Measurements from ENCODE around the gene PNLIP. TPM values are rescaled to one million over a fixed set of nuclear protein-coding genes. Genes with fewer than 3 reads are reported as not detected.
A peak's percentile ranks its signal among the peaks of the same experiment; 100 is the strongest.

The PNLIP gene
- polyA plus RNA-seq (ENCODE audit: insufficient read length) = not detected

GRCh38 chr10:116545756-116546155 lies at the start of gene PNLIP:
PNLIP (plus strand) TSS chr10:116545931; CDS start chr10:116546093, 162 bp downstream.
- no peak for DNase-seq (ENCODE audit: low read depth)

DNA sequence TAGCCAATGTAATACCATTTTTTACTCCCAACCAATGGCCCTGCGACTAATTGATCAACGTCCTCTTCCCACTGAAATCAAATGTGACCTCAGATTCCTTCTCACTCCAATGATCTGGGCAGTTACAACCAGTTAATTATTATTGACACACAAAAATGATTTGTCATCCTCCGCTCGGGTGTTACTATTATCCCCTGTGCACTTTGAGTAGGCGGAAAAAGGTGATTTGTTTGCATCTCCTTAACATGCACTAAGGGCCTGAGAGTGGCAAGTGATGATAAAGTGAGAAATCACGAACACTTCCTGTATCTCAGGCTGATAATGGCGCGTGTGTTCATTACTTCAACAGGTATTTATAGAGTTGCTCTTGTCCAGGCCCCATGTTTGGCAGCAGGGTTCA lies 40.9 kb upstream of the PNLIP start:
- DNase-seq (ENCODE audit: low read depth) = no peak

DNA sequence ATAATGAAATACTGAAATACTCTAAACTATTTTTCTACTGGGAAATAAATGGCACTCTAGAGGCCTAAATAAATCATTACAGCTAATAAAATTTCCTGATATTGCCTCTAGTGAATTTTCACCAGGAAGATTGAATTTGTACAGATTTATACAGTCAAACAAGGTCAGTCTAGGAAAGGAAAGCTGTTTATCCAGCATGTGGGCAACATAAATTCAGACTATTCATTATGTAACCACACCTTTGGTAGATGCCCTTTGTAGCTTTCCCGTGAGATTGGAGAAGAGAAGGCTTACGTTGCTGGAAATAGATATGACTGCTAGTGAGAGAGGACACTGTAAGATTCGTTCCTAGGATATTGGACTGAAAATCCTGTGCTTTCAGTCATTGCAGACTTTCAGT lies 35.2 kb upstream of the PNLIP start:
- DNase-seq (ENCODE audit: low read depth) = no peak

DNA sequence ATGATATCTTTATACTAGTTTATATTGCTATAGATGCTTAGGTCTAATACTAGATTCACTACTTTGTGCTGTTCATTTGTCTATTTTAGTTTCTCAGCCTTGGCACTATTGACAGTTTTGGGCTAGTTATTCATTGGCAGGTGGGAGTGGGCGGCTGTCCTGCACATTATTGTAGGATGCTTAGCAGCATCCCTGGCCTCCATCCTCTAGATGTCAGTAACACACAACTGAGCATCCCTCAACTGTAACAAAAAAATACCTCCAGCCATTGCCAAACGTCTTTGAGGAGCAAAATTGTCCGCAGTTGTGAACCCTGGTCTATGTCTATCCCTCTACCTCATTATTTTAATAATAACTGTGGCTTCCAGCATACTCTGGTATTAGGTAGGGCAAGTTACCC lies 34.4 kb upstream of the PNLIP start:
- no peak for DNase-seq (ENCODE audit: low read depth)

GRCh38 chr10:116521424-116522290 lies 24.1 kb upstream of the PNLIP start:
- DNase-seq (ENCODE audit: low read depth) = peak; percentile 5

- DNase-seq (ENCODE audit: low read depth) = no peak
Measured at GRCh38 chr10:116522803-116523381, 22.8 kb upstream of the PNLIP start.

DNA sequence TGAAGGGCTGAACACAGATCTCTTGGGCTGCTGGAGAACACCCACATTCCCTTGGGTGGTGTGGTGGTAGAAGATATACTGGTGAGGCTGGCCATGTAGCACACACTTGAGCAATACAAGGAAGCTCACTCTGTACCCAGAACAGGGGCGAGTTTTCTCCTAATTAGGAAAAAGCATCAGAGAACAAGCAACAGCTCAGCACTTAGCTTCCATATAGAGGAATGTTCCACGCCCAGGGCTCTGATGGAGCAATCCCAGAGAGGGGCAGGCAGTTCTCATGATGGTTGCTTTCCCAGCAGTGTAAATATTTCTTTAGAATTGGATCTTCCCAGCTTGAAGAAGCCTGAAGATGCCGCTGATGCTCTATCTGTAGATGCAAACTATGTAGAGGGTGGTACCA lies 21.0 kb upstream of the PNLIP start:
- no peak for DNase-seq (ENCODE audit: low read depth)

GRCh38 chr10:116526219-116526618 lies 19.5 kb upstream of the PNLIP start:
- no peak for DNase-seq (ENCODE audit: low read depth)

GRCh38 chr10:116536810-116537209 lies 8.9 kb upstream of the PNLIP start:
- DNase-seq (ENCODE audit: low read depth) = no peak

GRCh38 chr10:116538456-116538855 lies 7.3 kb upstream of the PNLIP start:
- DNase-seq (ENCODE audit: low read depth) = no peak

- no peak for DNase-seq (ENCODE audit: low read depth)
Measured at GRCh38 chr10:116538992-116539391, 6.7 kb upstream of the PNLIP start.

- DNase-seq (ENCODE audit: low read depth) = no peak
Measured at GRCh38 chr10:116540814-116541213, 4.9 kb upstream of the PNLIP start.

GRCh38 chr10:116542007-116542677 lies 3.6 kb upstream of the PNLIP start:
- no peak for DNase-seq (ENCODE audit: low read depth)

DNA sequence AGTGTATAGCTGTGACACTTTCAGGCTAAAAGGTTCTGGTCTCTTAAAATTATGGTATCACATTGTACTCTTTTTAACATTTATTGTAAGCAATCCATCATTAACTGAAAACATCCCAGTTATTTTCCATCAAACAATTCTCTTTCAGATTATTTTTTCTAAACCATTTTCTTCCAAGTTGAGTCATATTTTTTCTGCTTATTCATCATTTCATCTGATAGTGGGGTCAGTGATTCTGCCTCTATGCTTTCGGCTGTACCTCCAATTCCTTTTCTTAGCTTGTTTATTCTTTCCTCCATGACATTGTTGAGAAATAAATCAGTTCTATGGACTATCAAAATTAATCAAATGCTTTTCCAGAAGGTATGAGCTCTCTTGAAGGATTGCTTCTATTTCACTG lies 609 bp upstream of the PNLIP start:
- no peak for DNase-seq (ENCODE audit: low read depth)

DNA sequence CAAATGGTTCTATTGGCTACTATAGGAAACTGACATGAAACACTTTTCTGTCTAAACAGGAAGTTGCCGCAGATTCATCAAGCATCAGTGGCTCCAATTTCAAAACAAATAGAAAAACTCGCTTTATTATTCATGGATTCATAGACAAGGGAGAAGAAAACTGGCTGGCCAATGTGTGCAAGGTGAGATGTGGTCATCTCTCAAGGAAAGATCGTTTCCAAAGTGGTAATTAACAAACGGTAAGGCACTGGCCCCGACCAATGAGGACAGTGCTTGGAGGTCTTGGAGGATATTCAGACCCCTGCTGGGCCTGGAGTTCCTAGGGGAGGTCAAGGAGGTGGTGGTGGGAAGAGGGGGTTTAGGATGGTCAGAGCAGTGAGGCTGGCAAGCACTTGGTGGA lies 2.6 kb downstream of the PNLIP start:
- no peak for DNase-seq (ENCODE audit: low read depth)

- no peak for DNase-seq (ENCODE audit: low read depth)
Measured at GRCh38 chr10:116553378-116553980, 7.7 kb downstream of the PNLIP start.

DNA sequence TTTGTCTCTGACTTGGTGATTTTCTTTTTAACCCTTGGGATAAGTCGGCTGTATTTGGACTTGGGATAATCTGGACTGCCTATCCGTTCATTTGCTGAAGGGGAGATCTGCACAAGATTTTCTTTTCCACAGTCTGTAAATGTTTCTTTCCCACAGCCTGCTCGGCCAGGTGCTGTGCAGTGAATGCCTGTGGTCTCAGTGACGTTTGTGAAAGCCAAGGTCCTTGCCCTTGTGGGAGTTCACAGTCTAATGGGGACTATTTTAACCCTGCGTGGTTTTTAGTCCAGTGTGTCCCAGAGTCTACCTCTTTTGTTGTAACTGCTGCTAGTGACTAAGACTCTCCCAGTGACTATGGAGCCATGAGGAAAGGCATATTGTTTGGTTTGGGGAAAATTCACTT lies 8.9 kb downstream of the PNLIP start:
- DNase-seq (ENCODE audit: low read depth) = no peak

GRCh38 chr10:116555880-116556279 lies 10.1 kb downstream of the PNLIP start:
- DNase-seq (ENCODE audit: low read depth) = no peak

DNA sequence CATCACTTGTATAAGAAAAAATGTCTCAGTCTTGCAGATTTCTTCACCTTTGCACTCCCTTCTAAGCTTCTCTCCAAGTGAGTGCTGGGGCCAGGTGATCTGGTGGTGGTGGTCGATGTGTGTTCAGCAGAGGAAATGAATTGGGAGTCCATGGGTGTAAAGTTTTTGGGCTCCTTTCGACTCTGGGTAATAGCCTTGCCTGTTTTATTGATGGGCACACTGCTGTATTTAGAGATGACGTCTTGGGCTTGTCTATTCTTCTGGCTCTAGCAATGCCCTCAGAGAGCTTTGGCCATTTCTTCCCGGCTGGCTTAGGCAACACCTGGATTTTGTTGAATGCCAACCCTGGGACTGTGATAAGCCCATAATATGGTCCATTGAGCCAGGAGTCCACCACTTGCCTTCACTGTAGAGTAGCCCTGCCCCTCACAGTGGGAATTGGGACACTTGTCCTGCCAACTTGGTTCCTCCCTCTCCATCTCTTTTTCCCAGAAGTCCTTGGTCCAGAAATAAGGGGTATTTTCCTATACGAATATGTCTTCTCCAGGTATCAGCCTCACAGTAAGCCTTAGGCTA lies 11.7 kb downstream of the PNLIP start:
- no peak for DNase-seq (ENCODE audit: low read depth)

DNA sequence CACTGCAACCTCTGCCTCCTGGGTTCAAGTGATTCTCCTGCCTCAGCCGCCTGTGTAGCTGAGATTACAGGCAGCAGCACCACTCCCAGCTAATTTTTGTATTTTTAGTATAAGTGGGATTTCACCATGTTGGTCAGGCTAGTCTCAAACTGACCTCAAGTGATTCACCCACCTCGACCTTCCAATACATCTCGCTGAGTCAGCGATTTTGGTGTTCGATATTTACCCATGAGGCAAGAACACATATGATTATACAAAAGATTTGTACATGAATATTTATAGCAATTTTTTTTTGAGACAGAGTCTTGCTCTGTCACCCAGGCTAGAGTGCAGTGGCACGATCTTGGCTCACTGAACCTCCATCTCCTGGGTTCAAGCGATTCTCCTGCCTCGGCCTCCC lies 19.8 kb downstream of the PNLIP start:
- DNase-seq (ENCODE audit: low read depth) = no peak

DNA sequence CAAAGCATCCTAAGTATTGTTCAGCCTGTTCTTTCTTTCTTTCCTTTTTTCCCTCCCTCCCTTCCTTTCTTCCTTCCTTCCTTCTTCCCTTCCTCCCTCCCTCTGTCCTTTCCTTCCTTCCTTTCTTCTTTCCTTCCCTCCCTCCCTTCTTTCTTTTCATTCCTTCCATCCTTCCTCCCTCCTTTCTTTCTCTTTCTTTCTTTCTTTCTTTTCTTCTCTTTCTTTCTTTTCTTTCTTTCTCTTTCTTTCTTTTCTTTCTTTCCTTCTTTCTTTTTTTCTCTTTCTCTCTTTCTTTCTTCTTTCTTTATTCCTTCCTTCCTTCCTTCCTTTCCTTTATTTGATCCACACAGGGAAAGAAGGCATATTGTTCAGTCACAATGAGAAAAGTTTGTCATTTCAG lies 21.2 kb downstream of the PNLIP start:
- no peak for DNase-seq (ENCODE audit: low read depth)

GRCh38 chr10:116567335-116567734 lies 21.6 kb downstream of the PNLIP start:
- DNase-seq (ENCODE audit: low read depth) = no peak

Measured in forelimb muscle (tissue), 1 donor.